SK-N-SH treated with all-trans-retinoic acid at 6 μM for 48 hours (cell line): Measurements from ENCODE around the gene HSD11B2.

Source experiments
- ARNTL ChIP-seq: fragments of 450-650 bp; formaldehyde crosslinking; IDR thresholded peaks from 2 replicates; pipeline ENCODE4 v1.5.0; 2020; ENCODE audit warnings: low read depth, mild to moderate bottlenecking, moderate library complexity, borderline replicate concordance
- ESRRG ChIP-seq: fragments of 250-450 bp; sonication (Bioruptor Pico); IDR thresholded peaks from 2 replicates; pipeline ENCODE4 v1.6.1; 2021; ENCODE audit warnings: mild to moderate bottlenecking
- OSR1 ChIP-seq: fragments of 250-450 bp; sonication (Bioruptor Pico); IDR thresholded peaks from 2 replicates; pipeline ENCODE4 v1.8.0; 2022; ENCODE audit warnings: moderate library complexity, mild to moderate bottlenecking, inconsistent platforms
- TCF4 ChIP-seq: fragments of 250-450 bp; sonication (Bioruptor Pico); IDR thresholded peaks from 2 replicates; pipeline ENCODE4 v1.8.0; 2021; ENCODE audit warnings: mild to moderate bottlenecking, moderate library complexity, borderline replicate concordance
- TSHZ2 ChIP-seq: fragments of 250-450 bp; sonication (Bioruptor Pico); IDR thresholded peaks from 2 replicates; pipeline ENCODE4 v1.5.0; 2020; ENCODE audit warnings: mild to moderate bottlenecking, moderate library complexity
- ZFP30 ChIP-seq: fragments of 450-650 bp; formaldehyde crosslinking; IDR thresholded peaks from 2 replicates; pipeline ENCODE4 v1.5.0; 2022; ENCODE audit warnings: mild to moderate bottlenecking, moderate library complexity
- ZNF8 ChIP-seq: fragments of 450-650 bp; formaldehyde crosslinking; IDR thresholded peaks from 2 replicates; pipeline ENCODE4 v1.5.0; 2020; ENCODE audit warnings: mild to moderate bottlenecking, moderate library complexity
- TF ChIP-seq, protein P1 (sequence below): fragments of 250-450 bp; sonication (Bioruptor Pico); IDR thresholded peaks from 2 replicates; pipeline ENCODE4 v1.8.0; 2020; ENCODE audit warnings: mild to moderate bottlenecking, moderate library complexity, borderline replicate concordance

DNA sequence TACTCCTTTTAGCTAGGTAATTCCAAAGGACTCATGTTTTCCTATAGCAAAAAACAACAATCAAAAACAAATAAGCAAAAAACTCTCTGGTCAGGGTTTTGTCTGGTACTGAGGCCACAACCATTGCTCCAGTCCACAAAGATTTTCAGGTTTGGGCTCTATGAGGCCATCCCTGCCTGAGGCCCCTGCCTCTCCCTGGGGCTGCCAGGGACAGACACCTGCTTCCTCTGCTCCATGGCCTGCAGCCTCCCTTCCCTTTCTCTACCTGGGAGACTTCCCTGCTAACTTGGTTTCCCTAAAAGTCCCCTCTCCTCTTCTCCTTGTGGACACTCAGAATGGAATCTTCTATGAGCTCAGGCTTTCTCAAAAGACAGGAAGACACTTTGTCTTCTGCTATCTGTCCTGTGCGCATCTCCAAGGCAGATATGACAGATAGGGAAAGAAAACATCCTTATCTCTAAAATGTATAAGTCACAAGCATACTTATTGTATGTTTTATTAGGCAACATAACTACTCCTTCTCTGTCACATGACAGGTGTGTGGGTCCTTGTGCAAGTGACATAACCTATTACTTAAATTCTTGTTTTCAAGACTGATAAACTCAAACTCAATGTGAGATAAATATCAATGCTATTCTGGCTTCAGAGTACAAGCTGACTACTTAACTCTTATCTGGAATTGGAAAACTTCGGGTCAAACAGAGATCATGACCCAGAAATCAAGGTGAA, 13.4 kb upstream of the HSD11B2 start:
- no peak for TF ChIP-seq TCF4
- TF ChIP-seq, protein P1, sequence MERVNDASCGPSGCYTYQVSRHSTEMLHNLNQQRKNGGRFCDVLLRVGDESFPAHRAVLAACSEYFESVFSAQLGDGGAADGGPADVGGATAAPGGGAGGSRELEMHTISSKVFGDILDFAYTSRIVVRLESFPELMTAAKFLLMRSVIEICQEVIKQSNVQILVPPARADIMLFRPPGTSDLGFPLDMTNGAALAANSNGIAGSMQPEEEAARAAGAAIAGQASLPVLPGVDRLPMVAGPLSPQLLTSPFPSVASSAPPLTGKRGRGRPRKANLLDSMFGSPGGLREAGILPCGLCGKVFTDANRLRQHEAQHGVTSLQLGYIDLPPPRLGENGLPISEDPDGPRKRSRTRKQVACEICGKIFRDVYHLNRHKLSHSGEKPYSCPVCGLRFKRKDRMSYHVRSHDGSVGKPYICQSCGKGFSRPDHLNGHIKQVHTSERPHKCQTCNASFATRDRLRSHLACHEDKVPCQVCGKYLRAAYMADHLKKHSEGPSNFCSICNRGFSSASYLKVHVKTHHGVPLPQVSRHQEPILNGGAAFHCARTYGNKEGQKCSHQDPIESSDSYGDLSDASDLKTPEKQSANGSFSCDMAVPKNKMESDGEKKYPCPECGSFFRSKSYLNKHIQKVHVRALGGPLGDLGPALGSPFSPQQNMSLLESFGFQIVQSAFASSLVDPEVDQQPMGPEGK (CRISPR knock-in tag) = no peak
- TF ChIP-seq ESRRG = no peak
- no peak for TF ChIP-seq ARNTL (CRISPR knock-in tag)
- TF ChIP-seq OSR1 = no peak
- TF ChIP-seq TSHZ2 = no peak
- TF ChIP-seq ZFP30 (CRISPR knock-in tag) = no peak
- TF ChIP-seq ZNF8 = no peak
